ENCODE data around the gene TSPAN33. TPM values are rescaled to one million over a fixed set of nuclear protein-coding genes. Genes with fewer than 3 reads are reported as not detected.
A peak's percentile ranks its signal among the peaks of the same experiment; 100 is the strongest.

Gene TSPAN33
- total RNA-seq, 1 experiment from 2014 or later, result 1.7 TPM

DNA sequence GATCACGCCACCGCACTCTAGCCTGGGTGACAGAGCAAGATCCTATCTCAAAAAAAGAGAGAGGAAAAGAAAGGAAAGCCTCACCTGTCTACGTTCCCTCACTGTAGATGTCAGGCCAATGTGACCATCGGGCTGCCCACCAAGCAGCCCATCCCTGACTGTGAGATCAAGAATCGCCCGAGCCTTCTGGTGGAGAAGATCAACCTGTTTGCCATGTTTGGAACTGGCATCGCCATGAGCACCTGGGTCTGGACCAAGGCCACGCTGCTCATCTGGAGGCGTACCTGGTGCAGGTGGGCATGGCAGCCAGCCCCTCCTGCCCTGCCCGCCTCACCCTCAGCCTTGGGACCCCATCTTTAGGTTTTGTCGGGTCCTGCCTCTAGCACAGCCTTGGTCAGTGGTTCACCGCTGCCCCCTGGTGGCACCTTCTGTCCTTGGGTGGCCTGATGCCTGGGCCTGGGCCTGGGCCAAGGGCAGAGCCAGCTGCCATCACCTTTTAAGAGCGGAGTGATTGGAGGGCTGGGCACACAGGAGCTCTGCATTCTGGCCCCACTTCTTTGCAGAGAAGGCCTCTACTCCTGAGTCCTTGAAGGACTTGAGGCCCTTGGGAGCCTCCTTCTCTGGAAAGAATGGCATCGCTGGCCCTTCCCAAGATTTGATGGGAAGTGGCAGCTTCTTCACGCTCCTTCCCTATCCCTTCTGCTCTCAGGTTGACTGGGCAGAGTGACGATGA lies 65.9 kb downstream of the TSPAN33 start:
- Mint-ChIP-seq H3K4me1 (ENCODE audit: insufficient read depth, unreplicated experiment) (no peaks in the 10 kb centered on the region), H3K36me3 (ENCODE audit: insufficient read depth, unreplicated experiment) (no peaks in the 10 kb centered on the region), H3K27ac (ENCODE audit: low read depth, unreplicated experiment) (no peak overlapping the region), H3K9me3 (ENCODE audit: unreplicated experiment) (no peaks in the 10 kb centered on the region), H3K4me3 (ENCODE audit: unreplicated experiment) (no peak overlapping the region), H3K27me3 (ENCODE audit: insufficient read depth, unreplicated experiment) (peaks cover 21% of the 10 kb centered on the region)
- CTCF ChIA-PET, result interaction anchor here (0.5 to 5.1 kb wide), 17 partner anchors 9 to 785 kb away, joined by 3 to 72 read pairs (median 3); no protein-coding TSS in a partner anchor
- POLR2A ChIA-PET, result interaction anchor here (1.1 kb wide), 1 partner anchor 47 kb away, joined by 3 read pairs; no protein-coding TSS in a partner anchor
- DNase-seq (ENCODE audit: unreplicated experiment), result peak; percentile 69
- no TSS peak for BruUV-seq (replicated peaks)
- intact Hi-C loops (cut with micrococcal nuclease), result loop anchor here (1.0 to 10.0 kb wide), 2 partner anchors 46 to 306 kb away; no protein-coding TSS in a partner anchor
- TF ChIP-seq, protein P1, sequence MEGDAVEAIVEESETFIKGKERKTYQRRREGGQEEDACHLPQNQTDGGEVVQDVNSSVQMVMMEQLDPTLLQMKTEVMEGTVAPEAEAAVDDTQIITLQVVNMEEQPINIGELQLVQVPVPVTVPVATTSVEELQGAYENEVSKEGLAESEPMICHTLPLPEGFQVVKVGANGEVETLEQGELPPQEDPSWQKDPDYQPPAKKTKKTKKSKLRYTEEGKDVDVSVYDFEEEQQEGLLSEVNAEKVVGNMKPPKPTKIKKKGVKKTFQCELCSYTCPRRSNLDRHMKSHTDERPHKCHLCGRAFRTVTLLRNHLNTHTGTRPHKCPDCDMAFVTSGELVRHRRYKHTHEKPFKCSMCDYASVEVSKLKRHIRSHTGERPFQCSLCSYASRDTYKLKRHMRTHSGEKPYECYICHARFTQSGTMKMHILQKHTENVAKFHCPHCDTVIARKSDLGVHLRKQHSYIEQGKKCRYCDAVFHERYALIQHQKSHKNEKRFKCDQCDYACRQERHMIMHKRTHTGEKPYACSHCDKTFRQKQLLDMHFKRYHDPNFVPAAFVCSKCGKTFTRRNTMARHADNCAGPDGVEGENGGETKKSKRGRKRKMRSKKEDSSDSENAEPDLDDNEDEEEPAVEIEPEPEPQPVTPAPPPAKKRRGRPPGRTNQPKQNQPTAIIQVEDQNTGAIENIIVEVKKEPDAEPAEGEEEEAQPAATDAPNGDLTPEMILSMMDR (IDR thresholded peaks at IDR 0.05; ENCODE audit: unreplicated experiment), result peak; percentile 79

GRCh38 chr7:129210989-129211312 lies 66.4 kb downstream of the TSPAN33 start:
- H3K4me3 Mint-ChIP-seq (ENCODE audit: unreplicated experiment), result no peak overlapping the region
- ChIA-PET POLR2A (interaction anchor here (1.1 kb wide), 1 partner anchor 47 kb away, joined by 3 read pairs; no protein-coding TSS in a partner anchor), CTCF (interaction anchor here (0.5 to 5.1 kb wide), 10 partner anchors 24 to 785 kb away, joined by 3 to 72 read pairs (median 3); no protein-coding TSS in a partner anchor)
- peaks cover 21% of the 10 kb centered on the region for H3K27me3 Mint-ChIP-seq (ENCODE audit: insufficient read depth, unreplicated experiment)
- no peak for DNase-seq (ENCODE audit: unreplicated experiment)
- no peaks in the 10 kb centered on the region for H3K36me3 Mint-ChIP-seq (ENCODE audit: insufficient read depth, unreplicated experiment)
- TF ChIP-seq, protein P1 (IDR thresholded peaks at IDR 0.05; ENCODE audit: unreplicated experiment), result no peak
- H3K9me3 Mint-ChIP-seq (ENCODE audit: unreplicated experiment), result no peaks in the 10 kb centered on the region
- BruUV-seq (replicated peaks), result no TSS peak
- intact Hi-C loops (cut with micrococcal nuclease), result loop anchor here (1.0 to 10.0 kb wide), 2 partner anchors 47 to 306 kb away; no protein-coding TSS in a partner anchor
- no peaks in the 10 kb centered on the region for H3K4me1 Mint-ChIP-seq (ENCODE audit: insufficient read depth, unreplicated experiment)
- no peak overlapping the region for H3K27ac Mint-ChIP-seq (ENCODE audit: low read depth, unreplicated experiment)

- H3K9me3 Mint-ChIP-seq (ENCODE audit: unreplicated experiment), result no peaks in the 10 kb centered on the region
- no peaks in the 10 kb centered on the region for H3K36me3 Mint-ChIP-seq (ENCODE audit: insufficient read depth, unreplicated experiment)
- no peak overlapping the region for H3K27ac Mint-ChIP-seq (ENCODE audit: low read depth, unreplicated experiment)
- no TSS peak for BruUV-seq (replicated peaks)
- POLR2A ChIA-PET, result interaction anchor here (0.6 kb wide), 1 partner anchor 12 kb away, joined by 3 read pairs; no protein-coding TSS in a partner anchor
- no peak overlapping the region for H3K4me3 Mint-ChIP-seq (ENCODE audit: unreplicated experiment)
- H3K27me3 Mint-ChIP-seq (ENCODE audit: insufficient read depth, unreplicated experiment), result peaks cover 17% of the 10 kb centered on the region
- no peaks in the 10 kb centered on the region for H3K4me1 Mint-ChIP-seq (ENCODE audit: insufficient read depth, unreplicated experiment)
- intact Hi-C loops (cut with micrococcal nuclease), result loop anchor here (10.0 kb wide), 1 partner anchor 307 kb away; no protein-coding TSS in a partner anchor
- DNase-seq (ENCODE audit: unreplicated experiment), result no peak
- CTCF ChIA-PET, result interaction anchor here (0.8 to 5.1 kb wide), 2 partner anchors 47 to 55 kb away, joined by 3 to 72 read pairs; no protein-coding TSS in a partner anchor
- TF ChIP-seq, protein P1 (IDR thresholded peaks at IDR 0.05; ENCODE audit: unreplicated experiment), result no peak
Measured at GRCh38 chr7:129212126-129212525, 67.6 kb downstream of the TSPAN33 start.

GRCh38 chr7:129212596-129212995 lies 68.1 kb downstream of the TSPAN33 start:
- intact Hi-C loops (cut with micrococcal nuclease), result loop anchor here (10.0 kb wide), 1 partner anchor 308 kb away; no protein-coding TSS in a partner anchor
- DNase-seq (ENCODE audit: unreplicated experiment), result no peak
- Mint-ChIP-seq H3K36me3 (ENCODE audit: insufficient read depth, unreplicated experiment) (no peaks in the 10 kb centered on the region), H3K9me3 (ENCODE audit: unreplicated experiment) (no peaks in the 10 kb centered on the region), H3K4me3 (ENCODE audit: unreplicated experiment) (no peak overlapping the region), H3K27ac (ENCODE audit: low read depth, unreplicated experiment) (no peak overlapping the region), H3K27me3 (ENCODE audit: insufficient read depth, unreplicated experiment) (peaks cover 12% of the 10 kb centered on the region), H3K4me1 (ENCODE audit: insufficient read depth, unreplicated experiment) (no peaks in the 10 kb centered on the region)
- CTCF ChIA-PET, result interaction anchor here (0.6 to 5.1 kb wide), 3 partner anchors 47 to 257 kb away, joined by 3 to 72 read pairs (median 7); no protein-coding TSS in a partner anchor
- BruUV-seq (replicated peaks), result no TSS peak
- TF ChIP-seq, protein P1 (IDR thresholded peaks at IDR 0.05; ENCODE audit: unreplicated experiment), result no peak
- POLR2A ChIA-PET, result interaction anchor here (0.6 kb wide), 1 partner anchor 13 kb away, joined by 3 read pairs; no protein-coding TSS in a partner anchor

Measured in MCF 10A (cell line).